ENCODE data around the gene DBI.
"Not testable (repeated sequence)": the region's sequence is repeated elsewhere in the genome, so short reads cannot be mapped to it uniquely, and the experiment has no call there.

- TF ChIP-seq CTCF (IDR thresholded peaks at IDR 0.05; ENCODE audit: borderline replicate concordance, extremely low read depth, low read length, poor library complexity, severe bottlenecking); EZH2 (IDR thresholded peaks at IDR 0.05; ENCODE audit: borderline replicate concordance, low read depth, low read length, severe bottlenecking): not testable (repeated sequence)
Measured at GRCh38 chr2:119373907-119374745, 7.3 kb downstream of the DBI start.

All from DND-41 (cell line).